ENCODE measurements around the gene PANX2.

DNA sequence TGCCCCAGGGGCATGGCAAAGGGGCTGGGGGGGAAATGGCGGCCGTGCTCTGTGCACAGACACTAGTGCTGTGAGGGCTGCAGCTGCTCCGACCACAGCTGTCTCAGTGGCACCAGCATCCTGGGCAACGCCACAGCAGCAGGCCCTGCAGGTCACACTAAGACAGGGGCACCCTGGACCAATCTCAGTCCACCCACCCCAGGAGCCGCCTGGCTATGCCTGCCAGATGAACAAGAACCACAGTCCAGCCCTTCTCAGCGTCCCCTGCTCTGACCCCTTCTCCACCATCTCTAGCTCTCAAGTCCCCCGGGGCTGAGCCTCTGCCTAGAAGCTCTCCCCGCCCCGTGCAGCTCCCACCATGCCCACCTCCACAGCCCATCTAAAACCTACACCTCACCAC, 57.8 kb downstream of the PANX2 start:
- TF ChIP-seq REST (IDR thresholded peaks at IDR 0.05; ENCODE audit: unreplicated experiment) (no peak), POLR2AphosphoS5 (IDR thresholded peaks at IDR 0.05; ENCODE audit: low read depth) (no peak), EZH2 (IDR thresholded peaks at IDR 0.05; ENCODE audit: low read depth, unreplicated experiment) (no peak), CTCF (conservative IDR thresholded peaks at IDR 0.05; ENCODE audit: low read depth in 2 of 2) (no peak), CREB1 (CRISPR knock-in tag; IDR thresholded peaks at IDR 0.05; ENCODE audit: low read depth) (no peak), EZH2phosphoT487 (IDR thresholded peaks at IDR 0.05; ENCODE audit: unreplicated experiment) (no peak), NANOG (IDR thresholded peaks at IDR 0.05; ENCODE audit: borderline replicate concordance) (no peak), ZNF114 (CRISPR knock-in tag; IDR thresholded peaks at IDR 0.05) (no peak), JUNB (IDR thresholded peaks at IDR 0.05; ENCODE audit: unreplicated experiment) (no peak), STAT1 (IDR thresholded peaks at IDR 0.05; ENCODE audit: unreplicated experiment) (no peak), ETS1 (IDR thresholded peaks at IDR 0.05) (no peak), ZNF331 (CRISPR knock-in tag; IDR thresholded peaks at IDR 0.05; ENCODE audit: low read depth) (no peak)
- TF ChIP-seq, protein P1, sequence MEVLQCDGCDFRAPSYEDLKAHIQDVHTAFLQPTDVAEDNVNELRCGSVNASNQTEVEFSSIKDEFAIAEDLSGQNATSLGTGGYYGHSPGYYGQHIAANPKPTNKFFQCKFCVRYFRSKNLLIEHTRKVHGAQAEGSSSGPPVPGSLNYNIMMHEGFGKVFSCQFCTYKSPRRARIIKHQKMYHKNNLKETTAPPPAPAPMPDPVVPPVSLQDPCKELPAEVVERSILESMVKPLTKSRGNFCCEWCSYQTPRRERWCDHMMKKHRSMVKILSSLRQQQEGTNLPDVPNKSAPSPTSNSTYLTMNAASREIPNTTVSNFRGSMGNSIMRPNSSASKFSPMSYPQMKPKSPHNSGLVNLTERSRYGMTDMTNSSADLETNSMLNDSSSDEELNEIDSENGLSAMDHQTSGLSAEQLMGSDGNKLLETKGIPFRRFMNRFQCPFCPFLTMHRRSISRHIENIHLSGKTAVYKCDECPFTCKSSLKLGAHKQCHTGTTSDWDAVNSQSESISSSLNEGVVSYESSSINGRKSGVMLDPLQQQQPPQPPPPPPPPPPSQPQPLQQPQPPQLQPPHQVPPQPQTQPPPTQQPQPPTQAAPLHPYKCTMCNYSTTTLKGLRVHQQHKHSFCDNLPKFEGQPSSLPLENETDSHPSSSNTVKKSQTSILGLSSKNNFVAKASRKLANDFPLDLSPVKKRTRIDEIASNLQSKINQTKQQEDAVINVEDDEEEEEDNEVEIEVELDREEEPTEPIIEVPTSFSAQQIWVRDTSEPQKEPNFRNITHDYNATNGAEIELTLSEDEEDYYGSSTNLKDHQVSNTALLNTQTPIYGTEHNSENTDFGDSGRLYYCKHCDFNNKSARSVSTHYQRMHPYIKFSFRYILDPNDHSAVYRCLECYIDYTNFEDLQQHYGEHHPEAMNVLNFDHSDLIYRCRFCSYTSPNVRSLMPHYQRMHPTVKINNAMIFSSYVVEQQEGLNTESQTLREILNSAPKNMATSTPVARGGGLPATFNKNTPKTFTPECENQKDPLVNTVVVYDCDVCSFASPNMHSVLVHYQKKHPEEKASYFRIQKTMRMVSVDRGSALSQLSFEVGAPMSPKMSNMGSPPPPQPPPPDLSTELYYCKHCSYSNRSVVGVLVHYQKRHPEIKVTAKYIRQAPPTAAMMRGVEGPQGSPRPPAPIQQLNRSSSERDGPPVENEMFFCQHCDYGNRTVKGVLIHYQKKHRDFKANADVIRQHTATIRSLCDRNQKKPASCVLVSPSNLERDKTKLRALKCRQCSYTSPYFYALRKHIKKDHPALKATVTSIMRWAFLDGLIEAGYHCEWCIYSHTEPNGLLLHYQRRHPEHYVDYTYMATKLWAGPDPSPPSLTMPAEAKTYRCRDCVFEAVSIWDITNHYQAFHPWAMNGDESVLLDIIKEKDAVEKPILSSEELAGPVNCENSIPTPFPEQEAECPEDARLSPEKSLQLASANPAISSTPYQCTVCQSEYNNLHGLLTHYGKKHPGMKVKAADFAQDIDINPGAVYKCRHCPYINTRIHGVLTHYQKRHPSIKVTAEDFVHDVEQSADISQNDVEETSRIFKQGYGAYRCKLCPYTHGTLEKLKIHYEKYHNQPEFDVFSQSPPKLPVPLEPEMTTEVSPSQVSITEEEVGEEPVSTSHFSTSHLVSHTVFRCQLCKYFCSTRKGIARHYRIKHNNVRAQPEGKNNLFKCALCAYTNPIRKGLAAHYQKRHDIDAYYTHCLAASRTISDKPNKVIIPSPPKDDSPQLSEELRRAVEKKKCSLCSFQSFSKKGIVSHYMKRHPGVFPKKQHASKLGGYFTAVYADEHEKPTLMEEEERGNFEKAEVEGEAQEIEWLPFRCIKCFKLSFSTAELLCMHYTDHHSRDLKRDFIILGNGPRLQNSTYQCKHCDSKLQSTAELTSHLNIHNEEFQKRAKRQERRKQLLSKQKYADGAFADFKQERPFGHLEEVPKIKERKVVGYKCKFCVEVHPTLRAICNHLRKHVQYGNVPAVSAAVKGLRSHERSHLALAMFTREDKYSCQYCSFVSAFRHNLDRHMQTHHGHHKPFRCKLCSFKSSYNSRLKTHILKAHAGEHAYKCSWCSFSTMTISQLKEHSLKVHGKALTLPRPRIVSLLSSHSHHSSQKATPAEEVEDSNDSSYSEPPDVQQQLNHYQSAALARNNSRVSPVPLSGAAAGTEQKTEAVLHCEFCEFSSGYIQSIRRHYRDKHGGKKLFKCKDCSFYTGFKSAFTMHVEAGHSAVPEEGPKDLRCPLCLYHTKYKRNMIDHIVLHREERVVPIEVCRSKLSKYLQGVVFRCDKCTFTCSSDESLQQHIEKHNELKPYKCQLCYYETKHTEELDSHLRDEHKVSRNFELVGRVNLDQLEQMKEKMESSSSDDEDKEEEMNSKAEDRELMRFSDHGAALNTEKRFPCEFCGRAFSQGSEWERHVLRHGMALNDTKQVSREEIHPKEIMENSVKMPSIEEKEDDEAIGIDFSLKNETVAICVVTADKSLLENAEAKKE (CRISPR knock-in tag; IDR thresholded peaks at IDR 0.05) = no peak
